HCT116 (cell line): ENCODE measurements around the gene BPIFB3. TPM values are rescaled to one million over a fixed set of nuclear protein-coding genes. Genes with fewer than 3 reads are reported as not detected.

ENCODE experiments used
- ATAC-seq: fragments of 200-7000 bp; cut with Tn5 transposase; 2 replicates; pipeline ENCODE4 v1.9.1; 2020; ENCODE audit warnings: mild to moderate bottlenecking, moderate library complexity
- BruUV-seq: library from RNA; stranded (reverse); fragments of 400-500 nt; replicated peaks from 2 replicates; lab custom pipeline; 2021; lab: Mats Ljungman, UMichigan
- CTCF ChIA-PET: fragments of 300-600 bp; sonication (Branson Sonifier 250); formaldehyde crosslinking; loops from one replicate; lab custom pipeline; 2021; ENCODE audit warnings: antibody characterized with exemption; lab: Charles Lee
- POLR2A ChIA-PET: fragments of 300-600, 350-600 bp; sonication (Branson Sonifier 250); formaldehyde crosslinking; loops from one replicate; lab custom pipeline; 2021; ENCODE audit warnings: antibody characterized with exemption; lab: Charles Lee
- RAD21 ChIA-PET, 2 experiments: fragments of 300-600 bp; sonication (Branson Sonifier 250); formaldehyde crosslinking; loops; one replicate each; lab custom pipeline; 2023; ENCODE audit warnings: low total read pairs in 2 of 2; ENCODE audit not compliant: uncharacterized antibody in 2 of 2, unreplicated experiment in 2 of 2, low non-redundant PET in 1 of 2; lab: Charles Lee
- DNase-seq: peaks from one replicate; pipeline ENCODE4 v3.0.0-alpha.2; 2010; ENCODE audit warnings: low read depth, low spot score
- H2AFZ ChIP-seq: fragments of 200-600 bp; shearing (Covaris generic), sonication (generic); 2 replicates; pipeline ENCODE4 v1.6.1; 2017; ENCODE audit warnings: low read depth, mixed run types, mixed read lengths, antibody characterized with exemption, low read length; ENCODE audit not compliant: poor library complexity, severe bottlenecking
- H3K27ac ChIP-seq: 2 replicates; pipeline ENCODE4 v1.5.1; 2012; ENCODE audit warnings: low read depth, low read length
- H3K27me3 ChIP-seq: fragments of 200-600 bp; sonication (generic); 2 replicates; pipeline ENCODE4 v1.6.1; 2016; ENCODE audit warnings: mixed run types, low read length, mixed read lengths; ENCODE audit not compliant: insufficient read depth
- H3K36me3 ChIP-seq, 2 experiments: fragments of 200-500 bp in 1 of 2; fragments of 200-600 bp in 1 of 2; sonication (Bioruptor generic) in 1 of 2; sonication (generic) in 1 of 2; 2 replicates each; pipeline versions ENCODE4 v1.5.1 to v1.6.1; 2014 to 2016; ENCODE audit warnings: low read length in 2 of 2, inconsistent platforms in 1 of 2, mixed read lengths in 1 of 2, mixed run types in 1 of 2; ENCODE audit not compliant: insufficient read depth in 2 of 2, control insufficient read depth in 1 of 2
- H3K4me1 ChIP-seq, 2 experiments: fragments of 200-600 bp in 1 of 2; sonication (generic) in 1 of 2; 2 replicates each; pipeline versions ENCODE4 v1.5.1 to v1.6.1; 2012 to 2017; ENCODE audit warnings: low read length in 2 of 2, inconsistent platforms in 1 of 2, mild to moderate bottlenecking in 1 of 2, mixed read lengths in 1 of 2, mixed run types in 1 of 2, moderate library complexity in 1 of 2; ENCODE audit not compliant: insufficient read depth in 2 of 2, control insufficient read depth in 1 of 2
- H3K4me2 ChIP-seq: fragments of 200-600 bp; sonication (generic); 2 replicates; pipeline ENCODE4 v1.6.1; 2017; ENCODE audit warnings: mixed run types, low read length, mixed read lengths
- H3K4me3 ChIP-seq, 2 experiments: fragments of 200-600 bp in 1 of 2; sonication (generic) in 1 of 2; replicated peaks in 1 of 2; 2 replicates each; pipeline ENCODE4 v1.5.1; 2011 to 2016; ENCODE audit warnings: low read length in 2 of 2, control low read depth in 1 of 2, low read depth in 1 of 2, mild to moderate bottlenecking in 1 of 2, mixed read lengths in 1 of 2, mixed run types in 1 of 2
- H3K79me2 ChIP-seq: fragments of 200-600 bp; sonication (generic); 2 replicates; pipeline ENCODE4 v1.6.1; 2017; ENCODE audit warnings: mild to moderate bottlenecking, mixed run types, low read length, moderate library complexity, mixed read lengths; ENCODE audit not compliant: insufficient read depth
- H3K9ac ChIP-seq: fragments of 200-600 bp; sonication (generic); 2 replicates; pipeline ENCODE4 v1.6.1; 2016; ENCODE audit warnings: low read length, mixed read lengths
- H3K9me2 ChIP-seq: fragments of 200-600 bp; sonication (generic), shearing (Covaris generic); 2 replicates; pipeline ENCODE4 v1.6.1; 2017; ENCODE audit warnings: mixed run types, mild to moderate bottlenecking, moderate library complexity; ENCODE audit not compliant: insufficient read depth
- H3K9me3 ChIP-seq, 2 experiments: fragments of 200-500 bp in 1 of 2; fragments of 200-600 bp in 1 of 2; sonication (Bioruptor generic) in 1 of 2; sonication (generic) in 1 of 2; 2 replicates each; pipeline ENCODE4 v1.6.1; 2014 to 2017; ENCODE audit warnings: low read length in 2 of 2, mixed read lengths in 2 of 2, inconsistent platforms in 1 of 2, low read depth in 1 of 2, mild to moderate bottlenecking in 1 of 2, mixed run types in 1 of 2, moderate library complexity in 1 of 2; ENCODE audit not compliant: control insufficient read depth in 1 of 2, insufficient read depth in 1 of 2
- H4K20me1 ChIP-seq: fragments of 200-600 bp; sonication (generic), shearing (Covaris generic); 2 replicates; pipeline ENCODE4 v1.6.1; 2017; ENCODE audit warnings: mixed run types, mild to moderate bottlenecking, moderate library complexity; ENCODE audit not compliant: insufficient read depth
- CEBPB ChIP-seq: IDR thresholded peaks from 2 replicates; pipeline ENCODE4 v1.6.1; 2012; ENCODE audit warnings: low read depth
- CTCF ChIP-seq, 3 experiments: fragments of 200-600 bp in 1 of 3; sonication (generic) in 1 of 3; IDR thresholded peaks in 2 of 3; conservative IDR thresholded peaks in 1 of 3; 2 replicates each; pipeline ENCODE4 v1.5.1; 2012 to 2017; ENCODE audit warnings: low read depth in 2 of 3, low read length in 2 of 3, antibody characterized with exemption in 1 of 3, borderline replicate concordance in 1 of 3, control low read depth in 1 of 3, mild to moderate bottlenecking in 1 of 3, mixed read lengths in 1 of 3, mixed run types in 1 of 3, moderate library complexity in 1 of 3; ENCODE audit not compliant: insufficient read depth in 1 of 3
- EGR1 ChIP-seq: IDR thresholded peaks from 2 replicates; pipeline ENCODE4 v1.6.1; 2012; ENCODE audit warnings: low read depth
- ELF1 ChIP-seq: IDR thresholded peaks from 2 replicates; pipeline ENCODE4 v1.6.1; 2012; ENCODE audit warnings: low read depth, borderline replicate concordance
- EZH2 ChIP-seq: fragments of 200-600 bp; sonication (generic); IDR thresholded peaks from 2 replicates; pipeline ENCODE4 v1.6.1; 2017; ENCODE audit warnings: antibody characterized with exemption, mixed run types
- EZH2phosphoT487 ChIP-seq: fragments of 200-600 bp; IDR thresholded peaks from 2 replicates; pipeline ENCODE4 v1.6.1; 2018; ENCODE audit warnings: antibody characterized with exemption, borderline replicate concordance
- FOSL1 ChIP-seq: IDR thresholded peaks from 2 replicates; pipeline ENCODE4 v1.6.1; 2012; ENCODE audit warnings: low read depth
- RAD21 ChIP-seq: IDR thresholded peaks from 2 replicates; pipeline ENCODE4 v1.6.1; 2012; ENCODE audit warnings: low read depth, mild to moderate bottlenecking
- SP1 ChIP-seq: IDR thresholded peaks from 2 replicates; pipeline ENCODE4 v1.6.1; 2012; ENCODE audit warnings: low read depth
- TCF7L2 ChIP-seq: IDR thresholded peaks from 2 replicates; pipeline ENCODE4 v1.7.0; 2011; ENCODE audit warnings: borderline replicate concordance, inconsistent platforms; ENCODE audit not compliant: insufficient read depth, insufficient read length; ENCODE audit errors: extremely low read depth
- ZNF274 ChIP-seq: fragments of 200-500 bp; sonication (Bioruptor generic); IDR thresholded peaks from 2 replicates; pipeline ENCODE4 v1.6.1; 2014; ENCODE audit warnings: mild to moderate bottlenecking, low read depth, low read length, inconsistent platforms
- intact Hi-C: fragments of 100-400 bp; cut with micrococcal nuclease; formaldehyde crosslinking; loops from 2 replicates; pipeline ENCODE4 v1.10.0; 2022
- total RNA-seq: library from RNA; stranded (reverse); gene quantifications from one replicate; pipeline ENCODE4 v1.2.1, GENCODE V29; 2021; ENCODE audit not compliant: unreplicated experiment
- TF ChIP-seq, protein P1 (sequence below): IDR thresholded peaks from 2 replicates; pipeline ENCODE4 v1.6.1; 2011; ENCODE audit warnings: mild to moderate bottlenecking, low read length, moderate library complexity; ENCODE audit not compliant: insufficient replicate concordance; ENCODE audit errors: extremely low read depth

Gene BPIFB3
- total RNA-seq, 1 experiment from 2014 or later: not detected

DNA sequence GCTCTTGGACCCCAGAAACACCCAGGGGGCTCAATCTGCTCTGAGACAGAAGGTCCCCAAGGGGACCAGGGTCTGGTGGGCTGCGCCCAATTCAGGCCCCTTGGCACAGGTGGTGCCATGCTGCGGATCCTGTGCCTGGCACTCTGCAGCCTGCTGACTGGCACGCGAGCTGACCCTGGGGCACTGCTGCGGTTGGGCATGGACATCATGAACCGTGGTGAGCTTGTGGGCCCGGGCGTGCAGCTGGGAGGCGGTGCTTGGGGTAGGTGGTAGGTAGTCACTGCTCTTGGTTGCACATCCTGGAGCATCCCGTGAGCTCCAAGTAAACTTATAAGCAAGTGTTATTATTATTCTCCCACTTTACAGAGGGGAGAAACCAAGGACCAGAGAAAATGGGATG is 22.2 kb upstream of the BPIFB3 start, which contains the start of gene BPIFB6:
Gene BPIFB6, plus strand, starts transcription at position 118 of the 400 bp plus-strand sequence. Its CDS starts 0 bp downstream, at position 118.
- ChIA-PET CTCF (no interaction called here), POLR2A (no interaction called here), RAD21 (no interaction called here)
- Histone ChIP-seq H4K20me1 (no peaks in the 10 kb centered on the region), H3K9me3 (no peaks in the 10 kb centered on the region), H3K36me3 (no peaks in the 10 kb centered on the region), H3K4me2 (no peak within 1 kb of the TSS), H3K79me2 (no peaks in the 10 kb centered on the region), H3K9me2 (no peaks in the 10 kb centered on the region), H3K9ac (no peak within 1 kb of the TSS), H3K27me3 (peaks cover 22% of the 10 kb centered on the region; the same call in 1 of the 2 replicates), H2AFZ (no peak within 1 kb of the TSS), H3K27ac (no peak within 1 kb of the TSS), H3K4me3 (no peak within 1 kb of the TSS), H3K4me1 (no peaks in the 10 kb centered on the region)
- intact Hi-C loops: no loop called here
- DNase-seq (no peak), ATAC-seq (no peak)
- no TSS peak for BruUV-seq
- TF ChIP-seq SP1 (no peak), EZH2phosphoT487 (no peak), EGR1 (no peak), TCF7L2 (no peak), FOSL1 (no peak), RAD21 (no peak), EZH2 (no peak), ZNF274 (no peak), ELF1 (no peak), CEBPB (no peak), CTCF (IDR thresholded peaks at IDR 0.05 in 2 of 3, conservative IDR thresholded peaks at IDR 0.05 in 1 of 3; ENCODE audit: borderline replicate concordance in 1 of 3, insufficient read depth in 1 of 3, low read depth in 2 of 3, low read length in 2 of 3) (no peak)
- TF ChIP-seq, protein P1, sequence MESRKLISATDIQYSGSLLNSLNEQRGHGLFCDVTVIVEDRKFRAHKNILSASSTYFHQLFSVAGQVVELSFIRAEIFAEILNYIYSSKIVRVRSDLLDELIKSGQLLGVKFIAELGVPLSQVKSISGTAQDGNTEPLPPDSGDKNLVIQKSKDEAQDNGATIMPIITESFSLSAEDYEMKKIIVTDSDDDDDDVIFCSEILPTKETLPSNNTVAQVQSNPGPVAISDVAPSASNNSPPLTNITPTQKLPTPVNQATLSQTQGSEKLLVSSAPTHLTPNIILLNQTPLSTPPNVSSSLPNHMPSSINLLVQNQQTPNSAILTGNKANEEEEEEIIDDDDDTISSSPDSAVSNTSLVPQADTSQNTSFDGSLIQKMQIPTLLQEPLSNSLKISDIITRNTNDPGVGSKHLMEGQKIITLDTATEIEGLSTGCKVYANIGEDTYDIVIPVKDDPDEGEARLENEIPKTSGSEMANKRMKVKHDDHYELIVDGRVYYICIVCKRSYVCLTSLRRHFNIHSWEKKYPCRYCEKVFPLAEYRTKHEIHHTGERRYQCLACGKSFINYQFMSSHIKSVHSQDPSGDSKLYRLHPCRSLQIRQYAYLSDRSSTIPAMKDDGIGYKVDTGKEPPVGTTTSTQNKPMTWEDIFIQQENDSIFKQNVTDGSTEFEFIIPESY: no peak
